H1 (cell line): Measurements from ENCODE around the gene ZBTB20. TPM values are rescaled to one million over a fixed set of nuclear protein-coding genes. Genes with fewer than 3 reads are reported as not detected.

Source experiments
- CTCF ChIA-PET: fragments of 300-600 bp; sonication (Branson Sonifier 250); formaldehyde crosslinking; loops from one replicate; lab custom pipeline; 2021; ENCODE audit not compliant: partially characterized antibody; lab: Charles Lee
- POLR2A ChIA-PET: fragments of 300-600 bp; sonication (Branson Sonifier 250); formaldehyde crosslinking; loops from one replicate; lab custom pipeline; 2021; ENCODE audit warnings: inconsistent platforms; ENCODE audit not compliant: partially characterized antibody; lab: Charles Lee
- DNase-seq, 2 experiments: peaks; one replicate each; pipeline versions ENCODE4 v3.0.0 to v3.0.0-alpha.2; 2010 to 2022; ENCODE audit warnings: low spot score in 2 of 2, low read depth in 1 of 2, mixed read lengths in 1 of 2
- FAIRE-seq: peaks from 2 replicates; lab custom pipeline; 2011; peaks lifted over from hg19 to GRCh38; lab: Jason Lieb, UNC
- H2AFZ ChIP-seq: 2 replicates; pipeline ENCODE4 v1.8.1; 2012; ENCODE audit warnings: low read length, inconsistent platforms
- H2AK5ac ChIP-seq: 2 replicates; pipeline ENCODE4 v1.6.1; 2013; ENCODE audit warnings: low read depth, low read length
- H2BK120ac ChIP-seq: replicated peaks from 2 replicates; pipeline ENCODE3; 2013; ENCODE audit warnings: low read depth, low read length, inconsistent platforms
- H2BK12ac ChIP-seq: 2 replicates; pipeline ENCODE4 v1.6.1; 2013; ENCODE audit warnings: low read depth, low read length
- H2BK15ac ChIP-seq: 2 replicates; pipeline ENCODE4 v1.6.1; 2013; ENCODE audit warnings: low read length
- H2BK20ac ChIP-seq: 2 replicates; pipeline ENCODE4 v1.6.1; 2013; ENCODE audit warnings: low read length
- H2BK5ac ChIP-seq: 2 replicates; pipeline ENCODE4 v1.6.1; 2013; ENCODE audit warnings: low read depth, low read length
- H3K14ac ChIP-seq: 2 replicates; pipeline ENCODE4 v1.6.1; 2013; ENCODE audit warnings: inconsistent platforms; ENCODE audit not compliant: insufficient read length
- H3K18ac ChIP-seq: 2 replicates; pipeline ENCODE4 v1.6.1; 2013; ENCODE audit warnings: low read length; ENCODE audit errors: extremely low read depth
- H3K23ac ChIP-seq: 2 replicates; pipeline ENCODE4 v1.6.1; 2013; ENCODE audit warnings: inconsistent platforms; ENCODE audit not compliant: insufficient read length
- H3K23me2 ChIP-seq: 2 replicates; pipeline ENCODE4 v1.6.1; 2013; ENCODE audit warnings: low read depth, low read length
- H3K27ac ChIP-seq: 2 replicates; pipeline ENCODE4 v1.6.1; 2011; ENCODE audit warnings: low read depth, low read length, inconsistent platforms
- H3K27me3 ChIP-seq, 4 experiments: replicated peaks in 1 of 4; 1 replicate in 1 of 4; 2 replicates in 3 of 4; pipeline versions ENCODE4 v1.6.1 to v1.8.1; 2011 to 2013; ENCODE audit warnings: low read length in 3 of 4, mild to moderate bottlenecking in 3 of 4, inconsistent platforms in 2 of 4, mixed read lengths in 2 of 4, moderate library complexity in 1 of 4; ENCODE audit not compliant: control insufficient read depth in 3 of 4, insufficient read depth in 3 of 4; ENCODE audit errors: extremely low read depth in 1 of 4
- H3K36me3 ChIP-seq, 4 experiments: 2 replicates each; pipeline versions ENCODE4 v1.6.1 to v1.8.1; 2011 to 2013; ENCODE audit warnings: mild to moderate bottlenecking in 4 of 4, low read length in 3 of 4, moderate library complexity in 2 of 4, control low read depth in 1 of 4, inconsistent platforms in 1 of 4; ENCODE audit not compliant: insufficient read depth in 4 of 4, control insufficient read depth in 2 of 4
- H3K4ac ChIP-seq: replicated peaks from 2 replicates; pipeline ENCODE3; 2013; ENCODE audit warnings: low read length, low read depth, mixed read lengths, inconsistent platforms; ENCODE audit not compliant: insufficient read length
- H3K4me1 ChIP-seq, 4 experiments: replicated peaks in 1 of 4; 1 replicate in 1 of 4; 2 replicates in 3 of 4; pipeline versions ENCODE4 v1.6.1 to v1.8.1; 2011 to 2013; ENCODE audit warnings: low read length in 3 of 4, inconsistent platforms in 2 of 4, mixed read lengths in 1 of 4; ENCODE audit not compliant: insufficient read depth in 4 of 4, control insufficient read depth in 3 of 4
- H3K4me2 ChIP-seq, 2 experiments: 2 replicates each; pipeline versions ENCODE4 v1.6.1 to v1.8.1; 2011 to 2013; ENCODE audit warnings: low read depth in 2 of 2, low read length in 2 of 2, control low read depth in 1 of 2, inconsistent platforms in 1 of 2, mild to moderate bottlenecking in 1 of 2; ENCODE audit not compliant: insufficient read depth in 1 of 2
- H3K4me3 ChIP-seq, 4 experiments: fragments of 200-600, 300-600 bp in 1 of 4; sonication (generic), shearing (Covaris generic), sonication (Bioruptor Twin) in 1 of 4; 2 replicates each; pipeline versions ENCODE4 v1.5.1 to v1.8.1; 2011 to 2016; ENCODE audit warnings: low read length in 4 of 4, low read depth in 3 of 4, control low read depth in 2 of 4, inconsistent platforms in 2 of 4, mild to moderate bottlenecking in 2 of 4, mixed read lengths in 1 of 4, moderate library complexity in 1 of 4; ENCODE audit not compliant: insufficient read depth in 2 of 4; ENCODE audit errors: extremely low read depth in 1 of 4
- H3K56ac ChIP-seq: replicated peaks from 2 replicates; pipeline ENCODE3; 2013; ENCODE audit warnings: low read depth, mild to moderate bottlenecking, mixed read lengths, low read length, inconsistent platforms; ENCODE audit not compliant: insufficient read length
- H3K79me1 ChIP-seq: 2 replicates; pipeline ENCODE4 v1.6.1; 2013; ENCODE audit warnings: low read depth, low read length, control low read depth
- H3K79me2 ChIP-seq, 2 experiments: 2 replicates each; pipeline versions ENCODE4 v1.6.1 to v1.8.1; 2012 to 2013; ENCODE audit warnings: low read length in 2 of 2, mild to moderate bottlenecking in 2 of 2, inconsistent platforms in 1 of 2; ENCODE audit not compliant: insufficient read depth in 2 of 2, control insufficient read depth in 1 of 2
- H3K9ac ChIP-seq, 4 experiments: replicated peaks in 1 of 4; 1 replicate in 1 of 4; 2 replicates in 3 of 4; pipeline versions ENCODE4 v1.6.1 to v1.8.1; 2011 to 2013; ENCODE audit warnings: low read depth in 3 of 4, low read length in 3 of 4, control low read depth in 2 of 4, mild to moderate bottlenecking in 2 of 4, moderate library complexity in 2 of 4, inconsistent platforms in 1 of 4; ENCODE audit errors: extremely low read depth in 1 of 4
- H3K9me3 ChIP-seq, 2 experiments: 2 replicates each; pipeline versions ENCODE4 v1.6.1 to v1.8.1; 2012 to 2013; ENCODE audit warnings: mild to moderate bottlenecking in 2 of 2, moderate library complexity in 2 of 2, control low read depth in 1 of 2, inconsistent platforms in 1 of 2, low read depth in 1 of 2, low read length in 1 of 2, mixed read lengths in 1 of 2; ENCODE audit not compliant: insufficient read depth in 2 of 2
- H4K20me1 ChIP-seq, 2 experiments: replicated peaks in 1 of 2; 2 replicates each; pipeline versions ENCODE3 to v1.8.1; 2011 to 2013; ENCODE audit warnings: inconsistent platforms in 2 of 2, low read length in 2 of 2, mild to moderate bottlenecking in 1 of 2; ENCODE audit not compliant: insufficient read depth in 2 of 2, control insufficient read depth in 1 of 2
- H4K5ac ChIP-seq: 2 replicates; pipeline ENCODE4 v1.6.1; 2013; ENCODE audit warnings: low read length, low read depth, mixed read lengths, inconsistent platforms; ENCODE audit not compliant: insufficient read length
- H4K8ac ChIP-seq: 2 replicates; pipeline ENCODE4 v1.8.0; 2013; ENCODE audit warnings: mild to moderate bottlenecking, moderate library complexity, low read length, inconsistent platforms; ENCODE audit not compliant: insufficient read depth; ENCODE audit errors: extremely low read depth
- H4K91ac ChIP-seq: replicated peaks from 2 replicates; pipeline ENCODE3; 2013; ENCODE audit warnings: low read length, mixed read lengths, inconsistent platforms; ENCODE audit not compliant: insufficient read length
- EP300 ChIP-seq, 2 experiments: IDR thresholded peaks; 1 replicate in 1 of 2; 2 replicates in 1 of 2; pipeline ENCODE4 v1.6.1; 2011 to 2012; ENCODE audit warnings: low read depth in 2 of 2, low read length in 2 of 2, mild to moderate bottlenecking in 2 of 2, borderline replicate concordance in 1 of 2, inconsistent platforms in 1 of 2, moderate library complexity in 1 of 2
- HDAC6 ChIP-seq: IDR thresholded peaks from one replicate; pipeline ENCODE4 v1.7.1; 2012; ENCODE audit warnings: low read depth, mild to moderate bottlenecking, inconsistent platforms, low read length, moderate library complexity
- WGBS, 2 experiments: shearing (Covaris generic) in 1 of 2; methylation state at CpG; one replicate each; pipeline versions ENCODE4 v1.1.6 to v1.1.7; 2013 to 2015; ENCODE audit warnings: low lambda C conversion rate in 2 of 2, mixed read lengths in 2 of 2, inconsistent platforms in 1 of 2, low coverage in 1 of 2, missing lambda C conversion rate in 1 of 2; ENCODE audit not compliant: insufficient replicate concordance in 2 of 2, insufficient coverage in 1 of 2, insufficient read length in 1 of 2; ENCODE audit errors: extremely low coverage in 1 of 2, missing lambda C conversion rate in 1 of 2; 5-methylcytosine and 5-hydroxymethylcytosine counted together
- polyA plus RNA-seq, 7 experiments: library from polyadenylated mRNA; depleted of rRNA in 3 of 7; stranded (reverse) in 5 of 7; unstranded in 2 of 7; fragments of >200 nt in 5 of 7; fragments of 200-250 nt in 2 of 7; gene quantifications; 1 replicate in 5 of 7; 2 replicates in 1 of 7; 4 replicates in 1 of 7; pipeline versions ENCODE4 v1.2.1 to v1.2.3, GENCODE V29; 2011 to 2013; ENCODE audit warnings: missing spikeins in 2 of 7, mixed read lengths in 2 of 7
- total RNA-seq: library from RNA; stranded (reverse); fragmentation: NEBNext Ultra II Directional; extraction: Animal tissue kit (Norgen Biotek cat#: 25700); gene quantifications from 2 replicates; pipeline ENCODE4 v1.2.1, GENCODE V29; 2021

Gene ZBTB20
- total and polyA plus RNA-seq, 2 of the 8 experiments (the other 6 are each of a cell fraction or from before 2014, with no cell fraction given): 0.35 to 1.3 TPM

DNA sequence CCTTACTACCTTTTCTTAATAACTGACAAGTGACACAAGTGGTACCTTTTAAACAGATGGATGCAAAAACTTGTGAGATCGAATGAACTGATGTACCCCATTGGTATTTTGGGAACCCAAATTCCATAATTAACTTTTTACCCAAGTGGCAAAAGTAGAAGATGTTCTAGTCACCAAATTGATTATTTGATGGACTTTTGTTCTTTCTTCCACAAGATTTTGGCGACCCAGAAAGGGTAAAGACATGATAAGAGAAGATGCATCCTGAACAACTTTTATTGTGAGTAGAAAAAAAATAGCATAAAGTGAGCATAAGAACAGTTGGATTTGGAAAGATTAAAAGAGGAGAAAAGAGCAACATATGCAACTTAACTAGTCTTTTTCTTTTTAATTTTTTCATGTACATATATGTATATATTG lies 693.7 kb downstream of the ZBTB20 start:
- H2BK12ac ChIP-seq: no peak overlapping the region
- TF ChIP-seq HDAC6 (no peak), EP300 (IDR thresholded peaks at IDR 0.05; ENCODE audit: borderline replicate concordance in 1 of 2, low read depth in 2 of 2, low read length in 2 of 2) (no peak)
- no peak overlapping the region for H2BK15ac ChIP-seq
- no peaks in the 10 kb centered on the region for H3K79me1 ChIP-seq
- H2BK20ac ChIP-seq: no peak overlapping the region
- H3K23ac ChIP-seq: no peak overlapping the region
- DNase-seq (no peak), FAIRE-seq (no peak)
- H3K36me3 ChIP-seq: no peaks in the 10 kb centered on the region
- no peaks in the 10 kb centered on the region for H3K4me1 ChIP-seq
- no peak overlapping the region for H3K14ac ChIP-seq
- no peak overlapping the region for H3K56ac ChIP-seq
- no peak overlapping the region for H4K5ac ChIP-seq
- peak overlapping the region in 1 of 2 experiments; percentile 95; a peak in 1 of 4 replicates for H3K4me2 ChIP-seq
- H3K9me3 ChIP-seq: no peaks in the 10 kb centered on the region
- H2AFZ ChIP-seq: no peak overlapping the region
- no peak overlapping the region for H2BK5ac ChIP-seq
- ChIA-PET POLR2A (interaction anchor here (0.6 kb wide), 2 partner anchors 104 to 267 kb away, joined by 3 to 4 read pairs; no protein-coding TSS in a partner anchor), CTCF (interaction anchor here (1.2 kb wide), 1 partner anchor 301 kb away, joined by 3 read pairs; no protein-coding TSS in a partner anchor)
- H2AK5ac ChIP-seq: no peak overlapping the region
- H3K27ac ChIP-seq: no peak overlapping the region
- no peaks in the 10 kb centered on the region for H3K27me3 ChIP-seq
- H3K4ac ChIP-seq: no peak overlapping the region
- H2BK120ac ChIP-seq: no peak overlapping the region
- no peaks in the 10 kb centered on the region for H4K20me1 ChIP-seq
- no peak overlapping the region for H4K8ac ChIP-seq
- WGBS, 2 experiments: 72% methylated on average over 2 of the region's 2 CpGs; no CpG with 5 or more reads in 1 of the 2 experiments
- no peaks in the 10 kb centered on the region for H3K79me2 ChIP-seq
- H3K9ac ChIP-seq: no peak overlapping the region
- H3K4me3 ChIP-seq: no peak overlapping the region
- H3K23me2 ChIP-seq: peaks cover 4% of the 10 kb centered on the region
- H4K91ac ChIP-seq: no peak overlapping the region
- H3K18ac ChIP-seq: no peak overlapping the region
